CD4-positive, alpha-beta memory T cell (primary cell): ENCODE results near the gene BUB1B. TPM values are rescaled to one million over a fixed set of nuclear protein-coding genes. Genes with fewer than 3 reads are reported as not detected.

Source experiments
- CTCF ChIA-PET: fragments of 350-600 bp; sonication (Branson Sonifier 250); formaldehyde crosslinking; loops from one replicate; lab custom pipeline; 2021; ENCODE audit warnings: inconsistent platforms; ENCODE audit not compliant: partially characterized antibody; lab: Charles Lee
- POLR2A ChIA-PET: fragments of 350-600 bp; sonication (Branson Sonifier 250); formaldehyde crosslinking; loops from one replicate; lab custom pipeline; 2021; ENCODE audit not compliant: partially characterized antibody; lab: Charles Lee
- DNase-seq, 5 donors: peaks; one replicate each; pipeline versions ENCODE4 v3.0.0 to v3.0.0-alpha.2; 2020 to 2022; ENCODE audit warnings: mixed read lengths in 1 of 5
- H3K27ac ChIP-seq: one replicate; pipeline ENCODE4 v1.7.0; 2013; ENCODE audit warnings: low read depth, low read length
- H3K27me3 ChIP-seq: 2 replicates; pipeline ENCODE4 v1.7.0; 2013; ENCODE audit warnings: mild to moderate bottlenecking, low read length, moderate library complexity; ENCODE audit not compliant: insufficient read depth
- H3K36me3 ChIP-seq: 2 replicates; pipeline ENCODE4 v1.7.0; 2013; ENCODE audit warnings: mild to moderate bottlenecking, low read length, moderate library complexity; ENCODE audit not compliant: insufficient read depth
- H3K4me1 ChIP-seq: 2 replicates; pipeline ENCODE4 v1.7.0; 2013; ENCODE audit warnings: mild to moderate bottlenecking, low read length, moderate library complexity; ENCODE audit not compliant: insufficient read depth
- H3K4me3 ChIP-seq, 2 donors: one replicate each; pipeline ENCODE4 v1.7.0; 2013; ENCODE audit warnings: low read length in 2 of 2, mild to moderate bottlenecking in 1 of 2
- H3K9me3 ChIP-seq, 2 donors: one replicate each; pipeline ENCODE4 v1.7.0; 2013; ENCODE audit warnings: low read length in 2 of 2, control low read depth in 1 of 2; ENCODE audit not compliant: control insufficient read depth in 1 of 2
- H3K27ac Mint-ChIP-seq, 7 donors: one replicate each; pipeline ENCODE4 v1.8.0; 2020 to 2021; ENCODE audit warnings: mixed read lengths in 7 of 7, mild to moderate bottlenecking in 6 of 7, inconsistent platforms in 3 of 7, moderate library complexity in 3 of 7
- H3K27me3 Mint-ChIP-seq, 2 donors: one replicate each; pipeline ENCODE4 v1.8.0; 2020 to 2021; ENCODE audit warnings: mixed read lengths in 2 of 2
- H3K36me3 Mint-ChIP-seq, 2 donors: one replicate each; pipeline ENCODE4 v1.8.0; 2020 to 2021; ENCODE audit warnings: mixed read lengths in 2 of 2, inconsistent platforms in 1 of 2, mild to moderate bottlenecking in 1 of 2
- H3K4me1 Mint-ChIP-seq, 4 donors: one replicate each; pipeline ENCODE4 v1.8.0; 2020 to 2021; ENCODE audit warnings: mixed read lengths in 4 of 4, mild to moderate bottlenecking in 1 of 4
- H3K4me3 Mint-ChIP-seq, 8 donors: one replicate each; pipeline ENCODE4 v1.8.0; 2020 to 2021; ENCODE audit warnings: mixed read lengths in 8 of 8, mild to moderate bottlenecking in 7 of 8, moderate library complexity in 6 of 8, inconsistent platforms in 3 of 8
- H3K9me3 Mint-ChIP-seq, 8 donors: one replicate each; pipeline ENCODE4 v1.8.0; 2020 to 2021; ENCODE audit warnings: mixed read lengths in 8 of 8, mild to moderate bottlenecking in 5 of 8, inconsistent platforms in 3 of 8, moderate library complexity in 1 of 8
- intact Hi-C: fragments of 100-400 bp; cut with micrococcal nuclease; formaldehyde crosslinking; loops from one replicate; pipeline ENCODE4 v1.15.1; 2023
- polyA plus RNA-seq, 2 donors: library from polyadenylated mRNA; unstranded; fragments of 300-500 nt; fragmentation: Illumina TruSeq; gene quantifications; one replicate each; pipeline ENCODE4 v1.2.3, GENCODE V29; 2021
- total RNA-seq, 2 experiments: library from RNA; stranded (reverse); gene quantifications; one replicate each; pipeline ENCODE4 v1.2.3, GENCODE V29; 2021

Gene BUB1B
- total and polyA plus RNA-seq, 4 experiments from 2014 or later = 0.40 to 0.89 (median 0.55) TPM; not detected in 1

GRCh38 chr15:40270246-40270995 is 109.6 kb downstream of the BUB1B start:
- Histone ChIP-seq H3K27ac (no peak overlapping the region), H3K9me3 (no peaks in the 10 kb centered on the region), H3K4me1 (no peaks in the 10 kb centered on the region), H3K36me3 (no peaks in the 10 kb centered on the region), H3K4me3 (no peak overlapping the region), H3K27me3 (no peaks in the 10 kb centered on the region)
- ChIA-PET POLR2A (no interaction called here), CTCF (interaction anchor here (1.2 to 14.0 kb wide), 5 partner anchors 9 to 225 kb away, joined by 4 to 331 read pairs (median 5); no protein-coding TSS in a partner anchor)
- Mint-ChIP-seq H3K36me3 (no peaks in the 10 kb centered on the region), H3K4me3 (peak overlapping the region in 1 of 8 donors; percentile 86), H3K27me3 (no peaks in the 10 kb centered on the region), H3K27ac (peak overlapping the region in 1 of 7 donors; percentile 95), H3K4me1 (peaks cover 0 to 11% (median under 1%) of the 10 kb centered on the region in 4 donors), H3K9me3 (no peaks in the 10 kb centered on the region)
- DNase-seq = no peak
- intact Hi-C loops = loop anchor here (10.0 kb wide), 1 partner anchor 386 kb away; no protein-coding TSS in a partner anchor

Other genes with a start within 250 kb of the BUB1B start
- not detected for gene GPR176, start 240.8 kb upstream of the BUB1B start, total RNA-seq
- not detected for gene GPR176, start 240.8 kb upstream of the BUB1B start, polyA plus RNA-seq
- 10 to 100 TPM; 13.4 to 13.8 TPM for gene EIF2AK4, start 227.0 kb upstream of the BUB1B start, total RNA-seq
- 10 to 100 TPM; 18.5 to 21.5 TPM for gene EIF2AK4, start 227.0 kb upstream of the BUB1B start, polyA plus RNA-seq
- 100 to 1,000 TPM; 118 to 120 TPM for gene SRP14, start 121.9 kb upstream of the BUB1B start, total RNA-seq
- gene SRP14, start 121.9 kb upstream of the BUB1B start, polyA plus RNA-seq = 1,000 to 10,000 TPM in 1 of 2 donors, 100 to 1,000 TPM in 1; 773 to 1,035 TPM
- 10 to 100 TPM; 13.3 to 13.7 TPM for gene BMF, start 52.2 kb upstream of the BUB1B start, total RNA-seq
- gene BMF, start 52.2 kb upstream of the BUB1B start, polyA plus RNA-seq = under 1 TPM; 0.55 to 0.99 TPM
- gene PAK6, start 78.0 kb downstream of the BUB1B start, total RNA-seq = under 1 TPM in 1 of 2 experiments, not detected in 1; 0.67 TPM
- gene PAK6, start 78.0 kb downstream of the BUB1B start, polyA plus RNA-seq = 1 to 10 TPM in 1 of 2 donors, under 1 TPM in 1; 0.53 to 1.7 TPM
- not detected for gene ANKRD63, start 122.0 kb downstream of the BUB1B start, total RNA-seq
- gene ANKRD63, start 122.0 kb downstream of the BUB1B start, polyA plus RNA-seq = not detected
- 100 to 1,000 TPM; 211 to 219 TPM for gene PLCB2, start 146.9 kb downstream of the BUB1B start, total RNA-seq
- 10 to 100 TPM; 22.6 to 37.5 TPM for gene PLCB2, start 146.9 kb downstream of the BUB1B start, polyA plus RNA-seq
- 1 to 10 TPM; 7.2 to 7.5 TPM for gene INAFM2, start 162.6 kb downstream of the BUB1B start, total RNA-seq
- gene INAFM2, start 162.6 kb downstream of the BUB1B start, polyA plus RNA-seq = 1 to 10 TPM in 1 of 2 donors, under 1 TPM in 1; 0.08 to 2.8 TPM
- gene CCDC9B, start 179.9 kb downstream of the BUB1B start, total RNA-seq = 1 to 10 TPM; 2.6 to 5.1 TPM
- gene CCDC9B, start 179.9 kb downstream of the BUB1B start, polyA plus RNA-seq = under 1 TPM in 1 of 2 donors, not detected in 1; 0.53 TPM
- gene PHGR1, start 190.0 kb downstream of the BUB1B start, total RNA-seq = not detected
- not detected for gene PHGR1, start 190.0 kb downstream of the BUB1B start, polyA plus RNA-seq
- gene DISP2, start 197.2 kb downstream of the BUB1B start, total RNA-seq = under 1 TPM; 0.03 to 0.23 TPM
- gene DISP2, start 197.2 kb downstream of the BUB1B start, polyA plus RNA-seq = under 1 TPM in 1 of 2 donors, not detected in 1; 0.05 TPM
- 1 to 10 TPM; 6.8 to 8.8 TPM for gene KNSTRN, start 221.7 kb downstream of the BUB1B start, total RNA-seq
- 1 to 10 TPM; 1.0 to 2.5 TPM for gene KNSTRN, start 221.7 kb downstream of the BUB1B start, polyA plus RNA-seq
- gene IVD, start 244.7 kb downstream of the BUB1B start, total RNA-seq = 10 to 100 TPM; 56.4 to 62.2 TPM
- 10 to 100 TPM; 25.7 to 26.8 TPM for gene IVD, start 244.7 kb downstream of the BUB1B start, polyA plus RNA-seq